ENCODE measurements around the gene TOMM20.
A peak's percentile ranks its signal among the peaks of the same experiment; 100 is the strongest.

Gene TOMM20

GRCh38 chr1:235127732-235128455 lies 743 bp downstream of the TOMM20 start:
- no peak for DNase-seq (ENCODE audit: low read depth)
- no peak for TF ChIP-seq CTCF (IDR thresholded peaks at IDR 0.05; ENCODE audit: insufficient read depth, low read depth, low read length, missing control alignments)
- peak overlapping the region; percentile 98 for H3K4me3 ChIP-seq (ENCODE audit: low read length)

GRCh38 chr1:235127203-235127602 lies 1.4 kb downstream of the TOMM20 start:
- H3K4me3 ChIP-seq (ENCODE audit: low read length) = peak overlapping the region; percentile 98
- no peak for TF ChIP-seq CTCF (IDR thresholded peaks at IDR 0.05; ENCODE audit: insufficient read depth, low read depth, low read length, missing control alignments)
- DNase-seq (ENCODE audit: low read depth) = no peak

- DNase-seq (ENCODE audit: low read depth) = no peak
Measured at GRCh38 chr1:235124665-235125064, 4.0 kb downstream of the TOMM20 start.

GRCh38 chr1:235124111-235124510 lies 4.5 kb downstream of the TOMM20 start:
- no peak for TF ChIP-seq CTCF (IDR thresholded peaks at IDR 0.05; ENCODE audit: insufficient read depth, low read depth, low read length, missing control alignments)
- DNase-seq (ENCODE audit: low read depth) = no peak
- H3K4me3 ChIP-seq (ENCODE audit: low read length) = no peak overlapping the region

More at GRCh38 chr1:235124665-235125064, 4.0 kb downstream of the TOMM20 start:
- TF ChIP-seq CTCF (IDR thresholded peaks at IDR 0.05; ENCODE audit: insufficient read depth, low read depth, low read length, missing control alignments) = no peak
- no peak overlapping the region for H3K4me3 ChIP-seq (ENCODE audit: low read length)

GRCh38 chr1:235122348-235122747 lies 6.3 kb downstream of the TOMM20 start:
- TF ChIP-seq CTCF (IDR thresholded peaks at IDR 0.05; ENCODE audit: insufficient read depth, low read depth, low read length, missing control alignments) = no peak
- DNase-seq (ENCODE audit: low read depth) = no peak
- no peak overlapping the region for H3K4me3 ChIP-seq (ENCODE audit: low read length)

- H3K4me3 ChIP-seq (ENCODE audit: low read length) = no peak overlapping the region
- peak; percentile 43 for DNase-seq (ENCODE audit: low read depth)
- no peak for TF ChIP-seq CTCF (IDR thresholded peaks at IDR 0.05; ENCODE audit: insufficient read depth, low read depth, low read length, missing control alignments)
Measured at GRCh38 chr1:235113183-235113917, 15.3 kb downstream of the TOMM20 start.
